Measurements from ENCODE around the gene NTNG1.

NTNG1 gene

GRCh38 chr1:107389410-107390396 is 248.9 kb downstream of the NTNG1 start:
- TF ChIP-seq CTCF (IDR thresholded peaks at IDR 0.05; ENCODE audit: low read depth, low read length, missing control alignments), result no peak
- H3K4me3 ChIP-seq (replicated peaks; ENCODE audit: low read depth, low read length), result no peak overlapping the region
- DNase-seq (ENCODE audit: extremely low read depth, low read depth), result no peak

GRCh38 chr1:107394301-107394700 is 253.5 kb downstream of the NTNG1 start:
- no peak for TF ChIP-seq CTCF (IDR thresholded peaks at IDR 0.05; ENCODE audit: low read depth, low read length, missing control alignments)
- H3K4me3 ChIP-seq (replicated peaks; ENCODE audit: low read depth, low read length), result no peak overlapping the region

GRCh38 chr1:107401704-107402103 is 260.9 kb downstream of the NTNG1 start:
- no peak for TF ChIP-seq CTCF (IDR thresholded peaks at IDR 0.05; ENCODE audit: low read depth, low read length, missing control alignments)
- no peak for DNase-seq (ENCODE audit: extremely low read depth, low read depth)
- H3K4me3 ChIP-seq (replicated peaks; ENCODE audit: low read depth, low read length), result no peak overlapping the region

More at GRCh38 chr1:107394301-107394700, 253.5 kb downstream of the NTNG1 start:
- no peak for DNase-seq (ENCODE audit: extremely low read depth, low read depth)

- no peak for TF ChIP-seq CTCF (IDR thresholded peaks at IDR 0.05; ENCODE audit: low read depth, low read length, missing control alignments)
- DNase-seq (ENCODE audit: extremely low read depth, low read depth), result no peak
- no peak overlapping the region for H3K4me3 ChIP-seq (replicated peaks; ENCODE audit: low read depth, low read length)
Observed at GRCh38 chr1:107404756-107405155, 263.9 kb downstream of the NTNG1 start.

- TF ChIP-seq CTCF (IDR thresholded peaks at IDR 0.05; ENCODE audit: low read depth, low read length, missing control alignments), result no peak
- peak; percentile 2 for DNase-seq (ENCODE audit: extremely low read depth, low read depth)
- H3K4me3 ChIP-seq (replicated peaks; ENCODE audit: low read depth, low read length), result no peak overlapping the region
Observed at GRCh38 chr1:107405236-107405635, 264.4 kb downstream of the NTNG1 start.

- no peak overlapping the region for H3K4me3 ChIP-seq (replicated peaks; ENCODE audit: low read depth, low read length)
- TF ChIP-seq CTCF (IDR thresholded peaks at IDR 0.05; ENCODE audit: low read depth, low read length, missing control alignments), result no peak
- DNase-seq (ENCODE audit: extremely low read depth, low read depth), result no peak
Observed at GRCh38 chr1:107407011-107407410, 266.2 kb downstream of the NTNG1 start.
